GM21737 (cell line): Measurements from ENCODE around the gene MAD1L1.

ENCODE experiments used
- ATAC-seq: cut with Tn5 transposase; IDR thresholded peaks from one replicate; pipeline ENCODE4 v1.9.1; 2021; ENCODE audit warnings: mild to moderate bottlenecking, moderate library complexity; ENCODE audit not compliant: unreplicated experiment

MAD1L1 gene

DNA sequence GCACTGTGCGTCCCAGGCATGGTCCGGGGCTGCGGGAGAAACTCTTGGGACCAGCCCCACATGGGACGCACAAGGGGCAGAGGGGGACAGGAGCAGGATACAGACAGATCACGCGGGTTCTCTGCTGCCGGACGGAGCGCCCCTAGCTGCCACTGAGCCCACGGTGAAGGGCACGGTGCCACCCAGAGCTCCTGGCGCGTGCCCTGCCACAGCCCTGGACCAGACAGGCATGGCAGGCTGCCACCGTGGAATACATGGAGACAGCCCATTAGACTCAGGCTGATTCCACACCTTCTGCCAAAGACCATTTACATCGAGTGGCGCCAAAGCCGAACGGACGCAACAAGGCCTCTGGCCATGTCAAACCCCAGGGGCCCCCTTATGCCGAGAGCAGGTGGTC, 90.4 kb downstream of the MAD1L1 start:
- ATAC-seq = no peak

DNA sequence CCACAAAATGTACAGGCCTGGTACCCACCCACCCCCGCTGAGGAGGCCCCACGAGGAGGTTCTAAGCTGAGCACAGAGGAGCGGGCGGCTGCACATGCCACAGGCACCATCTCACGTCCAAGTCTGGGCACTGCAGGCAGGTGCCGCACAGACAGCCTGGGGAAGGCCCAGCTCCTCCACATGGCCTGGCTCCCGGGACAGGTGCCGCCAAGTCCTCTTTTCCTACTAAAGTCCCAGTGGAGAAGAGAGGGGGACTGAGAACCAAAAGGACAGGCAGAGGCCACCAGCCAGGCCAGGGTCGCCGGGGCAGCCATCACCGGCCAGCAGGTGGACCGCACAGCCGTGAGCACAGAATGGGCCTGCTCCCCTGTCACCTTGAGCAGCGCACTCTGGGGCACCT, 91.1 kb downstream of the MAD1L1 start:
- ATAC-seq = no peak

DNA sequence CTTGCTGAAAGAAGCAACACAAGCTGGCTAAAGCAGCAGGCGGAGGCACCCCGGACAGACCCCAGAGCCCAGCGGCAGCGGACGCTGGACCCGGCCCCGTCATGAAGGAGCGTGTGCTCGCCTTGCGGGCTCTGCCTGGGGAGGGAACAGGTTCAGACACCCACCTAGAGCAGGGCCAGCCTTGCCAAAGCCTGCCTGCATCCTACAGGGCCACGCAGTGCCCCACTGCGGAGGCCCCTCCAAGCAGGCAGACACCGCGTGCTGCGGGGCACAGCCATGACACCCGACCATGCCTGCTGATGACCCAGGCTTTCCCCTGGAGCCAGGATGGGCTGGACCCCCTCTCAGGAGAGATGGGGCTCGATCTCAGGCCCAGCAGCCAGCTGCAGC, 91.7 kb downstream of the MAD1L1 start:
- ATAC-seq = no peak

DNA sequence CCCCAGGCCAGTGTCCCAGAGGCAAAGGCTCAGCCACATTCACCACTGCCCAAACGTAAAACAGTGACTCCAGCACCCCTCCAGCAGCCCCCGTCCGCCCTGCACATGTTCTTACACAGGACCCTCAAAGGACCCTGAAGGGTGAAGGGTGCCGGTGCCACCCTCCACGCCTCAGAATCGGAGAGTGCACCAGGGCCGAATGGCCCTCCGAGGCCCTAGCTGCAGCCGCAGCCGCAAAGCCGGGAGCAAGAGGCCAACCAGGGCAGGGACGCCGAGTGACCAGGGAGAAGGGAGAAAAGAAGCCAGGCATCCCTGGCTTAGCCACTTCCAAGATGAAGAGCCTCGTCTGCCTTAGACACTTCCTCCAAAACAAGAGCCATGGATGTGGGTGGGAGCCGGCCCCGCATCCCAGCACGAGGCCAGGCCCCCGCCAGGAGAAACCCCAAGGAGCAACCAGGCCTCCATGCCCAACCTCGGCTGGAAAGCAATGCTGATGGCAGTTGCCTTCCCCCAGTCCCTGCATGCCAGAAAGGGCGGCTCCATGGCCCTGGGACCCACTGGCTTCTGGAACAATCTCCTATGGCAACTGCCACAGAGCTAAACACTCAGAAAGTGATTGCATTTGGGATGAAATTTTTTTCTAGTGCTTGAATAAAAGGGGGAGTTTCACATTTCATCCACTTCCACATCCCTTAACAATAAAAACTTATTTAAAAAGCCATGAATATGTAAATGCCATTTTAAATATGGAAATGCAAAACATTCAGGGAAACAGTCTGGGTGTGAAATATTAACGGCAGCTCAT, 92.3 kb downstream of the MAD1L1 start:
- ATAC-seq = no peak

DNA sequence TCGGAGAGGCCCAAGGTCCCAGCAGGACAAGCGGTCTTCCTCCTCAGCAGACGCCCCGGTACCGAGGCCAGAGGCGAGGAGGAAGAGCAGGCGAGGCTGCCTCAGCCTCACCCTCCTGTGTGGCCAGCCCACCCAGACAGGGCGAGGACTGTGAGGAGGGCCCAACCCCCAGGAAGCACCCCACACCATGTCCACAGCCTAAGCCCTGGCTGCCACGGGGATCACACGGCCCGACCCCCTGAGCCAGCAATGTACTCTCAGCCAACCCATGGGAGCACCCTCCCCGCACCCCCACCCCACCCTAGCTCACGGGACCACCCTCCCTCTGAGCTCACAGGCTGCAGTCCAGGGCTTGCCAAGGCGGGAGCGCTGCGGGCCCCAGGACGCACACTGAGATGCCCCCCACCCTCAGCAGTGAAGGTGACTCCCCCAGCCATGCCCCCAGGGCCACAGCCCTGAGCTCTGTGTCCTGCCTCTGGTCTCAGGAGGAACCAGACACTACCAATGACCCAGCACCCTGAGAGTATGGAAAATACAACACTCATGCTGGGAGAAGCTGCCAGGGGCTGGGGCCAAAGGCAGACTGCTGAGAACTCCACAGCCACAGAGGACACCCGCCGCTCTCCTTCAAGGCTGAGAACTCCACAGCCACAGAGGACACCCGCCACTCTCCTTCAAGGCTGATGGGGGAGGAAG, 93.6 kb downstream of the MAD1L1 start:
- no peak for ATAC-seq

DNA sequence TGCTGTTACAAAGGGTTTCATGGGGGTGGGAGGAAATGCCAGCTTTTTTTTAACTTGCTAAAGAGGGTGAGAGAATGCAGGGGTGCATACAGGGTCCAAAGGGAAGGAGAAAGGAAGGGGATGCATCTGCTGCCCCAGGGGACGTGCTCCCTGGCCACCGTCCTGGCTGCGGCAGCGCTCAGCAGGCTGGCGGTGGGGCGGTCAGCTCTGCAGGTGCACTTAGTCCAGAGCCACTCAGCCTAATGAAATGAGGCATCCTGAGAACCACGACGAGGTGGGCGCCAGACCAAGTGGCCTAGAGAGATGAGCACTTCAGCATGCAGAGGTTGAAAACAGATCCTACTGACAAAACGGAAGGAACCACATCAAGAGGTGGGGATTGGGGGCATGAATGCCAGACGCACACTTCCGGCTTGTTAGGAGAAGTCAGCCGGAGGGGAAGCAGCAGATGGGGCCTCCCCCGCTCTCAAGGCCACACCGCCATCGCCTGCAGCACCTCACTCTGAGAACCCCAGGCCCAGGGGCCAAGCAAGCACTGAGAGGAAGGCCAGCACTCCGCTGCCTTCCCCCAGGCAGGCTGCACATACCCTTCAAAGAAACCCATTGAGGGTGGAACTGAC, 94.5 kb downstream of the MAD1L1 start:
- peak; percentile 65 for ATAC-seq

DNA sequence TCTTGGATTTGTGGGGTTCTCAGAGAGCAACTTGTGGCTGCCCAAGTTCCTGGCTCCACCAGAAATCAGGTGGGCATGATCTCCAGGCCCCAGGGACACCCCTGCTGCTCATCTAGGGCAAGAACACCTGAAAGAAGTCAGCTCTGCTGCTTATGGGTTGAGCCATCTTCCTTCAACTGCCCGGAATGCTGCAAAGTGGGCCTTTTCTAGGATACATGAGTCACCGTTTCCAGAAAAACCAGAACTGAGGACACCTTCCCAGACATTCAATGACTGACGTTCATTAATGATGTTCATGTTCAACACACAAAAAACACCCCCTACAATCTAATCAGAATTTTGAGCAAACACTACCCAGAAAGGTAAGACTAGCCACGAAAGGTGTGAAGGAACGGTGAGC, 98.0 kb downstream of the MAD1L1 start:
- ATAC-seq = no peak

DNA sequence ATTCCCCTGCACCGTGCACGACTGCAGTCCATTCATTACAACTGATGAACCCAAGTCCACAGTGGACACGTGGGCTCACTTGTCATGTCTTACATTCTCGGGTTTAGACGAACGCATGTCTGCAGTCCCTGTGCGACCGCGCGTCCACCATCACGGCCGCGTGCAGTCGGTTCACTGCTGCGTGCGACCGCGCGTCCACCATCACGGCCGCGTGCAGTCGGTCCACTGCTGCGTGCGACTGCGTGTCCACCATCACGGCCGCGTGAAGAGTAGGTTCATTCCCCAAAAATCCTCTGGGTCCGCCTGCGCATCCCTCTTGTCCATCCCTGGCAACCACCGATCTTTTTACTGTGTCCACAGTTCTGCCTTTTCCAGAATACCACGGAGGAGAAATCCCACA, 100.5 kb downstream of the MAD1L1 start:
- ATAC-seq = no peak

DNA sequence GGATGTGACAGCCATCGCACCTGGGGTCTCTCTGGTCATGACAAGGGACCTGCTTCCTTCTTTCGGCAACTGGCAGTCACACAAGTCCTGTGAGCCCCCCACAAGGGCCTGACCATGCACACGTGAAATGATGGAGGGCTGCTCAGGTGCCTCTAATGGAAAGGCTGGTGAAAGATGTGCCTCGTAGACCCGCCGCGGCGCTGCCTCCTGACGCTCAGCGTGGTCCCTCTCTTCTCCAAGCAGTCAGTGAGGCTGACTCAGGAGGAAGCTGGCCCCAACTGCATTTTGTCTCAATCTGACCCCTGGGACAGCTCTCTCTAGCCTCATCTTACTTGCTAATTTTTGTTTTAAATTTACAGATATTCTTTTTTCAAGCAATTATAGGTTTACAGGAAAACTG, 100.9 kb downstream of the MAD1L1 start:
- no peak for ATAC-seq

DNA sequence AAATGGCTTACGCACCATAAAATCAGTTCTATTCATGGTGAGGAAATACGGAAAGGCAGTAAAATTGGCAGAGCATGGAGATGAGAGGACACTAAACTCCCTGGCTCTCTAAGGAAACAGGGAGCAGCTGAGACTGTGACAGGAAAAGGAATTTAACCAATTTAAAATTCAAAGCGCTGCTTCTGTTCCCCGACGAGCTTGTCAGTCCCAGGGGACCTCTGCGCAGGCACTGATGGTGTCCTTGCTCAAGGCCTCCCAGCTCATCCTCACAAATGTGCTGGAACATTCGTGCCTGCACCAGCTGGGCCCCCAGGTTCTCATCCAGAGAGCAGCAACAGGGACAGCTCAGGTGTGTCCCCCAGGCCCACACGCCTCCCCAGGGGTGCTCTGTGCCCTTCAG, 101.4 kb downstream of the MAD1L1 start:
- no peak for ATAC-seq

DNA sequence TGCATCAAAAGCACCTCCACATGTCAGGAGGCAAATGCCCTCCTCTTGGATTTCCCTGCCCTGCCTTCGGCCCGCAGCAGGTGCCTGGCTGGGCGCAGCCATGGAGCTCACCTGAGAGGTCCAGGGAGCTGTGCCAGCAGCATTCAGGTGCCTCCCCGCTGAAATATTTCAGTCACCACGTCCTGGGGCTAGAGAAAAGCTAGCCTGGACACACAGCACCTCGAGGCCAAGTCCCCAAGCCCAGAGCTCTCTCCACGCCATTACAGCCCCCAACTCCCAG, 102.7 kb downstream of the MAD1L1 start:
- no peak for ATAC-seq

DNA sequence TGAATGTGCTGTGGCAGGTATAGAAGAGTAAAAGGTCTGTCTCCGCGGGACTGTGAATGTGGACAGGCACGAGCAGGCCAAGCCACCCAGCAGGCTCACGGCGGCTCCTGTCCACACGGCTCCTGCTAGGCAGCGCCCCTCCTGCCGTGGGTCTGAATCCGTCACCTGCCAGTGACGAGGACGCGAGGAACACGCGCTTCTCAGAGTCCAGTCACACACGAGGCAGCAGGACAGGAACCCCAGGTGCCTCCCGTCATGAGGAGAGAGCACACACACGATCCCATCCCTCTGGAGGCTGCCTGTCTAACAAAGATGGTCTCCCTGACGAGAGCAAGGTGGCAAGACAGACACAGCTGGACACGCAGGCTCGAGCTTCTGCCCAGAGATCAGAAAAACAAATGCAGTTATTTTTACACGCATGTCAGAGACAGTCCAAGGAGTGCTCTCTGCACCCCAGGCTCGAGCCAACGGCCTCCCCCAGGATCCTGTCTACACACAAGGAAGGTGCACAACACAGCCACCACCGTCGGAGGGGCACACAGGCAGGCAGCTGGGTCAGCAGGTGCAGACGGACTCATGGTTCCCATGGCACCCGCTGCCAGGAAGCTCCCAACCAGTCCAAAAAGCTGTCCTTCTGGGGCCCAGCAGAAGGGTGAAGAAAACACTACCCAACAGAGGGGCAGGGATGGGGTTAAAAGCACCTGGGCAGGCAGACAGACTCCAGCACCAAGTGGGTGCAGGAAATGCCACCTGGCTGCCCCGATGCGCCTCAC, 103.2 kb downstream of the MAD1L1 start:
- no peak for ATAC-seq

DNA sequence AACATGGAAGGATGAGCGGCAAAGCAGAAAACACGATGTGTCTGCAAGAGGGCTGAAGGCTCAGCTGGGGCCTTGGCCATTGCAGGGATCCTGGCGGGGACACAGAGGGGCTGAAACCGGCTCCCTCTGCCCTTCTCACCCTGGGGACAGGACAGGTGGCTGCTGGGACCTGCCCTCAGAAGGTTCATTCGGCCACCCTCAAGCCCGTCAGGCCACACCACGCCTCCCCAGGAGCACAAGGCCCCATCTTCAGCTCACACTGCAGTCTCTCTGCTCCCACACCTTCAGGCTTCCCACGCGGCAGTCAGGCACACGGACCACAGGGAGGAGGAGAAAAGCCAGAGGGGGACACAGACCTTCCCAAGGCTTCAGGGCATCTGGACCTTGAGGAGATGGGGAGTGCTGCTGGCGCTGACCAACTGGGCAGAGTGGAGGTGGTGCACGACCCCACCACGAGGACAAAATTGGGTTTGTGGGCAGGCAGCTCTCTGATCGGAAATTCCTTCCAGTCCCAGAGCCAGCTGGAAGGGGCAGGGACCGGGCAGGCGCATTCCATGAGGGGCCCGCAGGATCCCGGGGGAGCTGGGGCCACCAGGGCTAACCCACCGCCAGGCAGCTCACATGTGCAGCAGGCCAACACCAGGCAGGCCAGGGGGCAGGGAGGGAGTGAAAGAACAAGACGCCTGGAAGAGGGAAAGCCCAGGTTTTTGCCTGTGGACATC, 104.0 kb downstream of the MAD1L1 start:
- ATAC-seq = no peak

DNA sequence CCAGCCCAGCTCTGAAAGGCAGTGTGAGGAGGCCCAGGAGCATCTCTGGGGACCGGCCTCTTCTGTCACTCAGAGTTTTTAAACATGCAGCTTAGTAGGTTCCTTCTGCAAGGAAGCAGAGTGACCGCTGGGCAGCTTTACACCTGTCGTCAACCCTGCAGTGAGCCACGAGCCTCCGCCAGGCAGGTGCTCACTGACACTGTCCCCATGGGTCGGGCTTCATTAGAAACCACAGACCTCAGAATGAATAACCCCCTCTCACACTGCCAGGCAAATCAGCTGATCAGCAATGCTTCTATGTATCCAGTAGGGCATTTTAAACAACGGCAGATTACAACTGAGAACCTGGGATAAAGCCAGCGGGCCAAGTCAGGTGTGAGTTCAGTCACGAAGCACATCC, 106.1 kb downstream of the MAD1L1 start:
- ATAC-seq = no peak

DNA sequence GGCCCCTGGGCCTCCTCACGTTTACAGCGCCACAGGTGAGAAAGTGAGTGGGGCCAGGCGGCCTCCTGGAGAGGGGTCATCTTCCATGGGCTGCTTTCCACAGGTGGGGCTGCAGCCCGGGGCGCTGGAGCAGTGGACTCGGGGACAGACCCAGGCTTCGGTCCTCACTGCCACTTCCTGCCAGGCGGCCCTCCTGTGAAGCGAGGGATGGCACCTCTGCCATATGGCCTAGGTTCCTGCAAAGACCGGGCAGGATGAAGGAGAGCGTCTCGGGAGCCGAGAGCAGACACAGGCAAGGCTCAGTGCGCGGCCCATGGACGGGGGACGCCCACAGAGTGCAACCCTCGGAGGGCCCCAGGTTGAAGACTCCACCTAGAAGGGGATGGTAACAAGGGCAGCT, 106.8 kb downstream of the MAD1L1 start:
- no peak for ATAC-seq

DNA sequence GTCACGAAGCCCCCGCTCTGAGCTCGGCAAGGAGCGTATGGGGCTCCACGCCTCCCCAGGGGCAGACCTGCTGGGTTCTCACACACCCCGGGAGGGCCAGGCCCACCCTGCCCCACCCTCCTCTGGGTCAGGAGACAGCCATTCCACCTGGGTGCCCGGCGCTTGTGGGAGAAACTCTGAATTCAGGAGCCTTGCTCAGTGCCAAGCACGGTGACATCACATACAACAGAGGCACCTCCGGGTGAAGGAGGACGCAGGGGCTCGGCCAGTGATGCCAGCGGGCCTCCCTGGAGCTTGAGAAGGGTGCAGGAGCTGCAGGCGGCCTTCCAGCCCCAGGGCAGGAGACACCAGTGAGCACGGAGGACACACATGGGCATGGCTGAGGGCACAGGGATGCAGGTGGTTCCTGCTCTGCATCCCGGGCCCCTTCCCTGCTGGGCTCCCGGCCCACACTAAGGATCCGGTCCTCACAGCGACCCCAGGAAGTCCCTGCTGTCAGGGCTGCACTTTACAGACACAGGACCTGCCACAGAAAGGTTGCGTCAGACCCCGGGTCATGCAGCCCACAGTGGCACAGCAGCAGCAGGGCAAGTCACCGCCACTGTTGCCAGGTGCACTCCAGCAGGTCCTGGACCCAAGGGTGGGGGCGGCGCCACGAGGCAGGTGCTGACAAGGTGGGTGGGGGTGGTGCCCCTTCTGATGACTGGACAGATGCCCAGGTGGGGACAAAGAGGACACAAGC, 108.0 kb downstream of the MAD1L1 start:
- no peak for ATAC-seq

DNA sequence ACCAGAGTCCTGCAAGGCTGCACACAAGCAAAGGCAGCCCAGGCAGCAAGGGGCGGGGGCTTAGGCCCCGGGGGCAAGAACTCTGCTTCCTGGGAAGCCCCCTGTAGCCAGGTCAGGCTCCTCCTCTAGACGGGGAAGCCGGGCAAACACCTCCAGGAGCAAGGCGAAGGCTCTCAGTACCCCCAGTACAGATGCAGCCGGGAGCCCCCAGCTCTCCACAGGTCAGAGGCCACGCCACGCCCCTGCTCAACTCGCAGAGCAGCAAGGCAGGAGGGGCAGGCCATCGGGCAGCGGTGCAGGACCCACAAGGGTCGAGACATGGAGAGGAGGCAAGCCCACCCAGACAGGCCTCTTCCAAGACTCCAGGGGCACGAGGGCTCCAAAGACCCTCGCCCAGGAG, 108.8 kb downstream of the MAD1L1 start:
- ATAC-seq = no peak

DNA sequence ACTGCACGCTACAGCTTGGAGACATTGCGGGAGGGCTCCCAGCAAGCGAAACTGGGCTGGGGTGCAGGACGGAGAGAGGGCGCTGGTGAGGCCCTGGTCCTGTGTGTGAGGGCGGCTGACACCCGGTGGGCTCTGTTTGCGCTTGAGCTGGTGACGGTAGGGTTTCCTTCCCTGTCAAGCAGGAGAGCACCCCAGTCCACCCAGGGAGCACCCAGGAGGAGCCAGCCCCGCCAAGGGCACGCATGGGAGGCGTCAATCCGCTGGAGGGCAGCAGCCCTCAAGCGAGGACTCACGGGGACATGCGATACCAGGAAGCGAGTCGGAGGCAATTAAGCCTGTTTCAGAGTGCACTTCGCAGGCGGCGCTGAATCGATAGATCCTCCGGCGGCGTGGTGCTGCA, 109.4 kb downstream of the MAD1L1 start:
- ATAC-seq = no peak

DNA sequence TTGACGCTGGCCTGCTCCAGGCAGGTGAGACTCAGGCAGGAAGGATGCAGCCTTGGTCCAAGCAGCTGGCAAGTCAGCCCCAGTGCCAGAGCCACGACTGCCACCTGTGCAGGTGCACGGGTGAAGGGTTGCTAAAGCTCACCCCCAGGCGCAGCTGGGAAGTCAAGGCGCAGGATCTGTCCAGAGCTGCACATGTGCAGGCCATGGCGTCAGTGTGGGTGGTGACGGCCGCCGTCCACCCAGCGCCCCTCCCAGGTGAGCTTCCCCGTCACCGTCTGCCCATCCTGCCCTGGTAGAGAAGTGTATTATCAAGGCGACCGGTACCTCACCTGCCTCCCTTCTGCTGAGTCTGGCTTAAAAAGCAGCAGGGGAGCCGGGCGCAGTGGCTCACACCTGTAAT, 110.1 kb downstream of the MAD1L1 start:
- no peak for ATAC-seq
